ENCODE results near the gene INMT.

INMT gene

DNA sequence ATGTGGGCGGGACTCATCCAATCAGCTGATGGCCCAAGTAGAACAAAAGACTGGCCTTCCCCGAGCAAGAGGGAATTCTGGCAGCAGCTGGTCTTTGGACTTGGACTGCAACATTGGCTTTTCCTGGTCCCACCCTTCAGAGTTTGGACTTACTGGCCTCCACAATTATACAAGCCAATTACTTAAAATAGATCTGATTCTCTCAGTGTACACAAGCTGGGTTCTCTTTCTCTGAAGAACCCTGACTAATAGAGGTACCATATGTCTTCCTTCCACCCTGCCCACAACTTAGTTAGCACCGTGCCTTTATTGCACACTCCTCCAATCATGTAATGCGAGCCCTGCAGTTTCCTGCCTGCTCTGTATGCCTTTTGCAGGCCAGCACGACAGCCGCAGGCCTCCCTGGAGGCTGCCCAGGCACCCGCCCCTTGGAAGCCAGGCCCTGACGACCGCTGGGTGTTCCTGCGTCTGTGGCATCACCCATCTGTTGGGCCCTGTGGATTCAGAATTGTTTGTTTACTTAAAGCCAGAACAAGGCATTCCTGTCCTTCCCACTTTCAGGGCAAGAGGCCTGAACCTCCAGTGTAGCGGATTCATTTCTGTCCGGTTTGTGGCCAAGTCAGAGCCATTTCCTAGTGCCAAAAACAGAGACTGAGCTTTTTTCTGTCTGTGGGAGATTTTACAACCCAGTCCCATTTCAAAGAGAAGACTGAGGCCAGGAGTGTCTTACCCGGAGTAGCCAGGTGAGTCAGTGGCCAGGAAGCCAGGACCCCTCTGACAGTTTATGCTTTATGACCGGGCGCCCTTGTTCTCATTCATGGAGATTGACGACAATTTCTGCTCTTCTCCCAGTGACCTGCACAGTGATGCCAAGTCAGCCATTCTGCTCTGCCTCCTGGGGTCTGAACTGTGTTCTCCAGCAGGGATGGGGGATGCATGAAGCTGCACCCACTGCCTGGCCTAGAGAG lies 968 bp upstream of the INMT start:
- WGBS (ENCODE audit: insufficient coverage, insufficient read length): no CpG with 5 or more reads among the region's 16 CpGs
- Histone ChIP-seq H3K27ac (ENCODE audit: low read length) (no peak overlapping the region), H3K36me3 (ENCODE audit: control insufficient read depth, insufficient read depth, low read length) (no peaks in the 10 kb centered on the region), H3K27me3 (ENCODE audit: control insufficient read depth, insufficient read depth, low read length) (no peaks in the 10 kb centered on the region), H3K4me3 (ENCODE audit: low read length) (no peak overlapping the region), H3K4me1 (ENCODE audit: control insufficient read depth, insufficient read depth, low read length) (no peaks in the 10 kb centered on the region; the same call in 1 of the 2 replicates), H3K9me3 (ENCODE audit: control insufficient read depth, insufficient read depth, low read length) (no peaks in the 10 kb centered on the region)
- DNase-seq (ENCODE audit: low read depth, low spot score): no peak

DNA sequence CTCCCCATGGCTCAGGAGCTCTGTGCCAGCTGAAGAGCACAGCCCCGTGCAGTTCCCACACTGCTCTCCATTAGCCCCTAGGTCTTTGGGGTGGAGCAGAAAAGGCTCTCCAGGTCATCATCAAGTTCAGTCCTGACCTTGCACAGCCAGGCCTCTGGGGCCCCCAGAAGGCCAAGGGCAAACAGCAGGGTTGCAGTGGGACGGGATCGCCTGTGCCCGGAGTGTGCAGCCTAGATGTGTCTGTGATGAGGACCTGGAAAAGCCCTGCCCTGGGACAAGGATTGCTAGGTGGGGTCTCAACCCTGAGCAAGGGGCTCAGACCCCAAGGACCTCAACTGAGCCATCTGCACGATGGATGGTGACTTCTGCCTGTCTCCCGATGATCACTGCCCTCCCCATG lies 549 bp downstream of the INMT start:
- no peaks in the 10 kb centered on the region for H3K9me3 ChIP-seq (ENCODE audit: control insufficient read depth, insufficient read depth, low read length)
- no peak for DNase-seq (ENCODE audit: low read depth, low spot score)
- no peaks in the 10 kb centered on the region for H3K27me3 ChIP-seq (ENCODE audit: control insufficient read depth, insufficient read depth, low read length)
- WGBS (ENCODE audit: insufficient coverage, insufficient read length): no CpG with 5 or more reads among the region's 6 CpGs
- no peak overlapping the region for H3K4me3 ChIP-seq (ENCODE audit: low read length)
- H3K4me1 ChIP-seq (ENCODE audit: control insufficient read depth, insufficient read depth, low read length): no peaks in the 10 kb centered on the region; the same call in 1 of the 2 replicates
- H3K36me3 ChIP-seq (ENCODE audit: control insufficient read depth, insufficient read depth, low read length): no peaks in the 10 kb centered on the region
- H3K27ac ChIP-seq (ENCODE audit: low read length): no peak overlapping the region

DNA sequence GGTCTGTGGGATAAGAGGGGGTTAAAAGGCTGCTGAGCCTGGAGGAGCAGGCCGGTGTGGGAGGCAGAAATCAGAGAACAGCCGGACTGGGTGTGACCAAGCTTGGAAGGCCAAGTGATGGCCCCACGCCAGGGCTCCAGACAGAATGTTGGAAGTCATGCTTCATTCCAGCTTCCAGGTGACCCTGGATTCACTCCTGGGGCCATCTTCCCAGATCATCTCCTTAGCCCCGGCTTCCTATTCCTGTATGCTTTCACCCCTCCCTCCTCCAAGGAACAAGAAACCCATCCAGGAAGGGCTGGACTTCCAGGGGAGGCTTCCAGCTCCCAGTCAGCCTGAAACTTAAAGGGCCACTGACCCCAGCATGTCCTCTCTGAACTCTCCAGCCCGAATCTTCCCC lies 1.0 kb downstream of the INMT start:
- H3K9me3 ChIP-seq (ENCODE audit: control insufficient read depth, insufficient read depth, low read length): no peaks in the 10 kb centered on the region
- H3K27me3 ChIP-seq (ENCODE audit: control insufficient read depth, insufficient read depth, low read length): no peaks in the 10 kb centered on the region
- no peak overlapping the region for H3K27ac ChIP-seq (ENCODE audit: low read length)
- no peak for DNase-seq (ENCODE audit: low read depth, low spot score)
- H3K4me3 ChIP-seq (ENCODE audit: low read length): no peak overlapping the region
- H3K4me1 ChIP-seq (ENCODE audit: control insufficient read depth, insufficient read depth, low read length): no peaks in the 10 kb centered on the region; the same call in 1 of the 2 replicates
- no peaks in the 10 kb centered on the region for H3K36me3 ChIP-seq (ENCODE audit: control insufficient read depth, insufficient read depth, low read length)
- WGBS (ENCODE audit: insufficient coverage, insufficient read length): no CpG with 5 or more reads among the region's 5 CpGs

- Histone ChIP-seq H3K9me3 (ENCODE audit: control insufficient read depth, insufficient read depth, low read length) (no peaks in the 10 kb centered on the region), H3K27me3 (ENCODE audit: control insufficient read depth, insufficient read depth, low read length) (no peaks in the 10 kb centered on the region), H3K4me3 (ENCODE audit: low read length) (no peak overlapping the region), H3K4me1 (ENCODE audit: control insufficient read depth, insufficient read depth, low read length) (no peaks in the 10 kb centered on the region; the same call in 1 of the 2 replicates), H3K36me3 (ENCODE audit: control insufficient read depth, insufficient read depth, low read length) (no peaks in the 10 kb centered on the region), H3K27ac (ENCODE audit: low read length) (no peak overlapping the region)
- 100% methylated on average over 3 of the region's 6 CpGs for whole genome bisulfite sequencing (ENCODE audit: insufficient coverage, insufficient read length)
- no peak for DNase-seq (ENCODE audit: low read depth, low spot score)
Observed at GRCh38 chr7:30754315-30754877, 2.5 kb downstream of the INMT start.

DNA sequence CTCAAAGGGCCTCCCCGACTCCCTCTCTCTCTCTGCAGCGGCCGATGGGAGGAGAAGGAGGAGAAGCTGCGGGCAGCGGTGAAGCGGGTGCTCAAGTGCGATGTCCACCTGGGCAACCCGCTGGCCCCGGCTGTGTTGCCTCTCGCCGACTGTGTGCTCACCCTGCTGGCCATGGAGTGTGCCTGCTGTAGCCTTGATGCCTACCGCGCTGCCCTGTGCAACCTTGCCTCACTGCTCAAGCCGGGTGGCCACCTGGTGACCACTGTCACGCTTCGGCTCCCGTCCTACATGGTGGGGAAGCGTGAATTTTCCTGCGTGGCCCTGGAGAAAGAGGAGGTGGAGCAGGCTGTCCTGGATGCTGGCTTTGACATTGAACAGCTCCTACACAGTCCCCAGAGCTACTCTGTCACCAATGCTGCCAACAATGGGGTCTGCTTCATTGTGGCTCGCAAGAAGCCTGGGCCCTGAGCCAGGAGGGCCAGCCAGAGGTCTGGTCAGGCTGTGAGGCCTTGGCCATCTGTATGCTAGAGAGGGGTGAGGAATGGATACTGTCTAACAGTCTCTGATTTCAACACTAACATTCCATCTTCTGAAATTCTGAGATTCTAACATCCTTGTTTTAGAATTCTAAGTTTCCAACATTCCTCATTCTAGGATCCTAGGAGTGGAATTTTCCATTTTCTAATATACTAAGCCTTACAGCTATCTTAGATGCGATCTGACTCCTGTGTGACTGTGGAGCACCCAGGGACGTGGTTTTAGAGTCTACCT lies 3.6 kb downstream of the INMT start:
- H3K27me3 ChIP-seq (ENCODE audit: control insufficient read depth, insufficient read depth, low read length): no peaks in the 10 kb centered on the region
- H3K9me3 ChIP-seq (ENCODE audit: control insufficient read depth, insufficient read depth, low read length): no peaks in the 10 kb centered on the region
- no peak for DNase-seq (ENCODE audit: low read depth, low spot score)
- H3K4me1 ChIP-seq (ENCODE audit: control insufficient read depth, insufficient read depth, low read length): no peaks in the 10 kb centered on the region; the same call in 1 of the 2 replicates
- H3K36me3 ChIP-seq (ENCODE audit: control insufficient read depth, insufficient read depth, low read length): no peaks in the 10 kb centered on the region
- no peak overlapping the region for H3K27ac ChIP-seq (ENCODE audit: low read length)
- no CpG with 5 or more reads among the region's 22 CpGs for WGBS (ENCODE audit: insufficient coverage, insufficient read length)
- no peak overlapping the region for H3K4me3 ChIP-seq (ENCODE audit: low read length)

DNA sequence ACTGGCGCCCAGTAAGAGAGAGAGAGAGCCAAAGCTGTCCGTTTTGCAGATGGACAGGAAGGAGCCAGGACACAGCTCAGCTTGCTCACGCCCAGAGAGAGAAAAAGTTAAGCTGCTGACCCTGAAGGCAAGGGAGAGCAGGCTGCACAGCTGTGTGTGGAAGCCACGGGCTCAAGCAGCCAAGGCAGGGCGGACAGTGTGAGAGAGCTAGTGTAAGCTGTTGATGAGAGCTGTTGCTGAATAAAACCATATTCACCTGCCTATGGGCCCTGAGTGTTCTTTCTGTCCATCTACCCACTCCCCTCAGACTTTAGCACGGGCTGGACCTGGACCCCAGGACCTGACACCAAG lies 5.4 kb downstream of the INMT start:
- Histone ChIP-seq H3K4me3 (ENCODE audit: low read length) (no peak overlapping the region), H3K27me3 (ENCODE audit: control insufficient read depth, insufficient read depth, low read length) (no peaks in the 10 kb centered on the region), H3K9me3 (ENCODE audit: control insufficient read depth, insufficient read depth, low read length) (no peaks in the 10 kb centered on the region), H3K27ac (ENCODE audit: low read length) (no peak overlapping the region), H3K4me1 (ENCODE audit: control insufficient read depth, insufficient read depth, low read length) (no peaks in the 10 kb centered on the region), H3K36me3 (ENCODE audit: control insufficient read depth, insufficient read depth, low read length) (no peaks in the 10 kb centered on the region)
- no CpG with 5 or more reads among the region's 6 CpGs for WGBS (ENCODE audit: insufficient coverage, insufficient read length)
- no peak for DNase-seq (ENCODE audit: low read depth, low spot score)

DNA sequence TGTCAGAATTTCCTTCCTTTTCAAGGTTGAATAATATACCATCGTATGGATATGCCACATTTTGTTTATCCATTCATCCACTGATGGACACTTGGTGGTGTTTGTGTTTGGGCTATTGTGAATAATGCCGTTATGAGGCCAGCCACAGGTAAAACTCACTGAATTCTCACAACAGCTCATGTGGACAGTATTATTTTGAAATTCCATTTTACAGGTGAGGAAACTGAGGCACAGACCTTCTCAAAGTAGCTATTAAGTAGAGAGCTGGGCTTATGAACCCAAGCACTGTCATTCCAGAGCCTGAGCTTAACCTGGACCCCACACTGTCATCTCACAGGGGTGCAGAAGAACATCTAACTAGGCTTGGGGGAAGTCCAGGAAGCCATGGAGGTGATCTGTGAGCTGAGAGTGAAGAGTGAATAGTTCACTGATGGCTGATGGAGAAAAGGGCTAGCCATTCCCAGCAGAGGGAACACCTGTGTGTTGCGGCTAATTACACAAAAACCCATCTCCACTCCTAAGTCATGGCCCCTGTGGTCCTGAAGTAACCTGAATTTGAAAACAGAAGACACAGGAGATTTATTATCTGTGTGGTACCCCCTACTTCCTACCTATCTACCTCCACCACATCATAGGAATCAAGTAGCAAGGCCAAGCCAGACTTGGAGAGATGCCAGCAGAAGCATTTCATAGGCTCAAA lies 8.7 kb downstream of the INMT start:
- Histone ChIP-seq H3K27me3 (ENCODE audit: control insufficient read depth, insufficient read depth, low read length) (no peaks in the 10 kb centered on the region), H3K4me3 (ENCODE audit: low read length) (no peak overlapping the region), H3K9me3 (ENCODE audit: control insufficient read depth, insufficient read depth, low read length) (no peaks in the 10 kb centered on the region), H3K27ac (ENCODE audit: low read length) (no peak overlapping the region), H3K36me3 (ENCODE audit: control insufficient read depth, insufficient read depth, low read length) (no peaks in the 10 kb centered on the region), H3K4me1 (ENCODE audit: control insufficient read depth, insufficient read depth, low read length) (no peaks in the 10 kb centered on the region)
- DNase-seq (ENCODE audit: low read depth, low spot score): no peak
- no CpG with 5 or more reads among the region's 3 CpGs for WGBS (ENCODE audit: insufficient coverage, insufficient read length)

DNA sequence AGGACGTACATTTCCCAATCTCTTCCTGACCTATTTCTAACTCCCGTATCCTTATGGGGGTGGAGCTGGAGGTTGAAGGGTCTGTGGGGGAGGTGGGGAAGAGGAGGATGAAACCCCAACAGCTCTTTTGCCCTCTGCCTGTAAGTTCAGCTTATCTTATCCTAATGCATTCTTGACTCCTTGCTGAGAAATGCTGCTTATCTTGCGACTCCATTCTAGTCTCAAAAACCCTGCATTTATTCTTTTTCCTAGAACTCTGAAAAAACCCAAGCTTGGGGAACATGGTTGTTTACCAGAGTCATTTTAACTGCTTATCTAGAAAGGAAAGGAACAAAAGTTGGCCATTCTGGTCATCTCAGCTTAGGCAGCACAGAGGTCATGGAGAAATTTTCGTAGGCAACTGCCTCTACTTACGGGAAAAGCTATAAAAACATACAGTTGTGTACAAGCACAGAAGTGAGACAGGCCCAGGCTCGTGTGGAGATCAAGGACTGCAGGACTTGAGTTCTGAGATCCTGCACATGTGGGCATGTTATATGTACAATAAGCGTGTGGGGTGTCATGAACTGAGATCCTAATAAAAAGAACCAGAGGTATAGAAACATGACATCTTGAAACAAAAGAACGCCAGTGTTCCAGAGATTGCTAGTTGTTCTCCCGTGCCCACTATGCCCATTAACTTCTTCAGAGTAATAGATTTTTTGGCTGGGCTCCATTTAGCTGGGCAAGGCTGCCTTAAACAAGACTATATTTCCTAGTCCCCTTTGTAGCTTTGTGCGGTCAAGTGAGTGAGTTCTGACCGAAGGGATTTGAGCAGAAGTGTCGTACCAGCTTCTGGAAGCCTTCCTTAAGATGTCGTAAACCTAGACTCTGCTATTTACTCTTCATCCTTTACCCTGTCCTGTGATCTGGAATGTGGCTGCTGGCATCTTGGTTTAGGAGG lies 9.6 kb downstream of the INMT start:
- no peaks in the 10 kb centered on the region for H3K27me3 ChIP-seq (ENCODE audit: control insufficient read depth, insufficient read depth, low read length)
- no peak overlapping the region for H3K27ac ChIP-seq (ENCODE audit: low read length)
- H3K36me3 ChIP-seq (ENCODE audit: control insufficient read depth, insufficient read depth, low read length): no peaks in the 10 kb centered on the region
- H3K9me3 ChIP-seq (ENCODE audit: control insufficient read depth, insufficient read depth, low read length): no peaks in the 10 kb centered on the region
- H3K4me1 ChIP-seq (ENCODE audit: control insufficient read depth, insufficient read depth, low read length): no peaks in the 10 kb centered on the region
- DNase-seq (ENCODE audit: low read depth, low spot score): no peak
- no peak overlapping the region for H3K4me3 ChIP-seq (ENCODE audit: low read length)
- no CpG with 5 or more reads among the region's 13 CpGs for WGBS (ENCODE audit: insufficient coverage, insufficient read length)

GRCh38 chr7:30764030-30764975 lies 12.4 kb downstream of the INMT start:
- Histone ChIP-seq H3K9me3 (ENCODE audit: control insufficient read depth, insufficient read depth, low read length) (no peaks in the 10 kb centered on the region), H3K27me3 (ENCODE audit: control insufficient read depth, insufficient read depth, low read length) (no peaks in the 10 kb centered on the region), H3K27ac (ENCODE audit: low read length) (no peak overlapping the region), H3K4me3 (ENCODE audit: low read length) (no peak overlapping the region), H3K4me1 (ENCODE audit: control insufficient read depth, insufficient read depth, low read length) (no peaks in the 10 kb centered on the region), H3K36me3 (ENCODE audit: control insufficient read depth, insufficient read depth, low read length) (no peaks in the 10 kb centered on the region)
- DNase-seq (ENCODE audit: low read depth, low spot score): no peak
- no CpG with 5 or more reads among the region's 6 CpGs for WGBS (ENCODE audit: insufficient coverage, insufficient read length)

Measured in iPS DF 6.9 (cell line).